GM12892 (cell line): ENCODE results near the gene TMTC2.

ENCODE experiments used
- POLR2A ChIP-seq: IDR thresholded peaks from 2 replicates; pipeline ENCODE4 v1.6.1; 2011; ENCODE audit warnings: low read depth, low read length, control low read depth
- TAF1 ChIP-seq: IDR thresholded peaks from 2 replicates; pipeline ENCODE4 v1.6.1; 2011; ENCODE audit warnings: low read depth, mild to moderate bottlenecking, control low read depth, low read length, borderline replicate concordance

GRCh38 chr12:82659343-82660207, 27.1 kb upstream of the TMTC2 start:
- TF ChIP-seq POLR2A (no peak), TAF1 (no peak)
